ENCODE data around the gene NRSN1.

The NRSN1 gene

DNA sequence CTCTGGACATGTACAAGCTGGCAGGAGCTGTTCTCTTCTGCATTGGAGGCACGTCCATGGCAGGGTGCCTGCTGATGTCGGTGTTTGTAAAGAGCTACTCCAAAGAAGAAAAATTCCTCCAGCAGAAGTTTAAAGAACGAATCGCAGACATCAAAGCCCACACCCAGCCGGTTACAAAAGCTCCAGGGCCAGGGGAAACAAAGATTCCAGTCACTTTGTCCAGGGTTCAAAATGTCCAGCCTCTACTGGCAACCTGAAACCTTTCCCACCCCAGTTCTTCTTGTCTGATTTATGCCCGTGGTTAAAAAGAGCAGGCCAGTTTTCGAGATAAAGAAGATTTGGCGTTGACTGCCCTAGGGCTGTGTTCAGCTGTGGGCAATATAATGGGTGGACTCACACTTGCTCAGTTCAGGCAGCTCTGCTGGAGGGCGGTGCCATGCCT is 19.7 kb downstream of the NRSN1 start:
- no peak for DNase-seq

DNA sequence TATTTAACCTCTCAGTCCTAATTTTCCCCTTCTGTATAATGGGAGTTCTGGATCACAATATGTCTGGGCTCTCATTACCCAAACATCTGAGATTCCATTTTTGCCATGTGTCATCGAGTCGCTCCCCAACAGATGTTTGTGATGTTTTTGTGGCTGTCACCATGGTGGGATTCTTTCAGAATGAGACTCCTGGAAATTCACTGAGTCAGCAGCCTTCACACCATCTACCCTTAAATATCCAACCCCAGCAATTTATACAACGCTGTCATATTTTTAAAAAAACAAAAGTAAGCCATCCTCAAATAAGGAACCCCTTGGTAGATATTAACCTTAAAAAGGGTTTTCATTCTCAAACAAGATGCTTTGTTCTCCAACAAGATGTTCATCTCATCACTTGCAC is 20.9 kb downstream of the NRSN1 start:
- DNase-seq, result no peak

DNA sequence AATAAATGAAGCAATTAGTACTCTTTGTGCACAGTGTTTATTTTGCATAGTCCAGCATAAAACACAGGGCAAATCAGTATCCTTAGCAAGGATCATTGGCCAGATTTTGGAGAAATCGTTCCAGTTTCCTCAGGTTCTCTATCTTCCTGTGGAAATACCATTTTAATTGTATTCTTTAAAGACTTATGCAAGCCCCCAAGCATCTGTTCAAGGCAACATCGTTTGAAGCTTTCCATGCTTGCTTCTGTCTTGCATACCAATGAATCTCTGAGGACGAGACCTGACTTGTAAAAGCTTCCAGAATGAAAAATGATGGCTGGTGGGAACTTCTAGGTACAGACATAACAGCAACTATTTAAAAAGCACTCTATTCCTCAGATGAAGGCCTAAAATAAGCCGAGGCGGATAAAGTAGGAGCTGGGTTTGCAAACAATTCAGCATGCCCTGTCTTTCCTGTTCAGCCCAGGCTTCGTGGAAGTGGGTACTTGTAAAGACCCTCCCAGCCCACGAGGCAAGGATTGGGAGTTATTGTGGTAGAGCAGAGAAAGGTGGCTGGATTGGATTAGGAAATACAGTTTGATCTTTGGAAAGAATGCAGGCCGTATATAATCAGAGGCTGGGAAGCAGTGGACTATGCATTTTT is 21.6 kb downstream of the NRSN1 start:
- no peak for DNase-seq

DNA sequence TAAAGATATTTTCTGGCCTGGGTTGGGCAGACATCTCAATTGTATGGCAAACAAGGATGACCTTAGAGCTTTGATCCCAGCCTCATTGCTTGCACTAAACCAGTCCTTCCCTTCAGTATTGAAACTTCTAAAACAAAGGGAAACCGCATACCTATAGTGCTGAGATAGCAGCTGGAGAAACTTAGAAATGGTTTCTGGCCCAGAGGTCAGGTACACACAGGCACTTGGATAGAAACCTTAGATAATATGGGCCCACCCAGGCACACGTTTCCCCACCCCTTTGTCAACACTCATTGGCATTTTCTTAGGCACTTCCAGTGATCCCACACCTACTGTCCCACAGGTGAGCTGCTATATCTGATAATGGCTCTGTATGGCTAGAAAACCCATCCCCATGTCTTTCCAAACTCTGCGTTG is 22.1 kb downstream of the NRSN1 start:
- no peak for DNase-seq

DNA sequence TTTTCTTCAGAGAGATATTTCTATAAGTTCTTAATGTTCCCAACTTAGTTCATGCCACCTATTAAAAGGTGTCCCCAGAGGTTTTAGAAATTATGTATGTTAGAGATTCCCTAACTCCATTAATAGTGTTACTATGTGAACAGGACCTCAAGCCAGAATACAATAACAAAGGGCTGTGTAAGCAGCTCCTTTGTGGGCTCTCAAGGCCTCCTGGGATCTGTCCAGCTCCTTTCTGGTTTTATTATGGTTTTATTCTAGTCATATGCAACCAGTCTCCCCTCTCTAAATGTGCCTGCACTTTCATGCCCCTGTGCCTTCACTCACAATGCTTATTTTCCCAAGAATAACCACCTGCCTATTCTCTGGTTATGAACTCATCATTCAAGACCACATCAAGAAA is 22.7 kb downstream of the NRSN1 start:
- no peak for DNase-seq

DNA sequence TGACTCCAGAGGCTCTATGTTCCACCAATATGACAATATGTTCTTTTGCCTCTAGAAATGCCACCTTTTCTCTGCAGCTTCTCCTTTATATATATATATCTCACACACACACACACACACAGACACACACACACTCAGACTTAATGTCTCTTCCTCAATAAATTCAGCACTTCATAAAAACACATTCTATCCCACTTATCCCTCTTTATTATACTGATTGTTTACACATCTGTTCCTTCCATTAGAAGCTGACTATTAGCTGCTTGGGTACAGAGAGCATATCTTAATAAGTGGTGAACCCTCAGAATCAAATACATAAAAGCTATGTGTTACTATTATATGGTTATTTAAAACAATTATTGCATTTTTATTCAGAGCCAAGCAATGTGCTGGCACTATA is 23.3 kb downstream of the NRSN1 start:
- DNase-seq, result no peak

DNA sequence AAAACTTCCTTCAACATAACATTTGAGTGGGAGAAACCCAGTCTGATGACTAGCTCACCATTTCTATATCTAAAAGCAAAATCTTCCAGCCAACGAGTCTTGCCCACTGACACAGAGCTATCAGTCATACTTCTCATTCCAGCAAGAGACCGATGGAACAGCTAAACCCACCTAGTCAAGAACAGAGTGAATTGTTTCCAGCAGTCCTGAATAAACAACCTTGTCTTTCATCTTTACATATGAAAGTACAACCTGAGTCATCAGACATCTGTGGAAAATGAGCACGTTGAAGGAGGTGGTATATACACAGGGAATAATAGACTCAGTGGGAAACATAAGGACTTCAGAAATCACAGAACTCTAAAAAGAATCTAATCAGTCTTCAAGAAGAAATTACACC is 23.8 kb downstream of the NRSN1 start:
- no peak for DNase-seq

DNA sequence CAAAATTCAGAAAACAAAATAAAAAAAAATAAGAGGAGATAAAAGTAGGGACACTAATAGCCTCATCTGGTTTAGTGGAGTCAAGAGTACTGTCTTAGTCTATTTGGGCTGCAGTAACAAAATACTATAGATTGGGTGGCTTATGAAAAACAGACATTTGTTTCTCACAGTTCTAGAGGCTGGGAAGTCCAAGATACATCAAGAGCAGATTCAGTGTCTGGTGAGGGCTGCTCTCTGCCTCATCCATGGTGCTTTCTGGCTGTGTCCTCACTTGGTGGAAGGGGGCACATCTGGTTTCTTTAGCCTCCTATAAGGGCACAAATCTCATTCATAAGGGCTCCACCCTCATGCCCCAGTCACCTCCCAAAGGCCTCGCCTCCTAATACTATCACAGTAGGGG is 26.0 kb downstream of the NRSN1 start:
- DNase-seq, result no peak

DNA sequence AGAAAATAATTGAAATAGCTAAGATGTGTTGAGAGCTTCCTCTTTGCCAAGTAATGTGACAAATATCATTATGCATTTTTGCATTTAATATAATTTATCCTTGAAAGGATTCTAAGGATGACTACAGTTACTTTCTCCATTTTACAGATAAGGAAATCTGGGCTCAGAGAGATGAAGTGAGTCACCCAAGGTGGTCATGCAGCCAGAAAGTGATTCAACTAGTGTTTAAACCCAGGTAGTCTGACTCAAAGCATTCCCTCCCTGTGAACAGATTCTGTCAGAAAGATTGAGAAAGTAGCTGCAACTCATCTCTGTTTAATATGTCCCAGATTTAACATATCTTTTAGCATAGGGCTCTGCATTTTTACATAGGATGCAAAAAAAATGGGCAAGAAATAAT is 28.1 kb downstream of the NRSN1 start:
- DNase-seq, result no peak

DNA sequence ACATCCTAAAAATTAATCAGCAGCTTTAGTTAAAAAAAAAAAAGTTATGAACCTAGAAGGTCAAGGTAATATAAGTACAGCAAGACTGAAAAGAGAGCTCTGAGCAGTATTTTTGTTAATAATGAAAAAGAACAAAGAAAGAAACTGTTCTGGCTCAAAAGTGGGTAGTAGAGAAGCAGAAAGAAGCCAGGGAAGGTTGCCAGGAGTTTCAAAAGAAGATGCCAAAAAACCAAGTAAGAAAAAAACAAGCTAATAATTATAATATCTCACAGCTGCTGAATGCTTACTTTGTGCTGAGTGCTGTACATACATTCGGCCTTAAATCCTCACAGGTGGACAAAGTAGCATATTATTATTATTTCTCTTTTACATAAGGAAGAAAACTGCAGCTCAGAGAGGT is 31.9 kb downstream of the NRSN1 start:
- DNase-seq, result no peak

DNA sequence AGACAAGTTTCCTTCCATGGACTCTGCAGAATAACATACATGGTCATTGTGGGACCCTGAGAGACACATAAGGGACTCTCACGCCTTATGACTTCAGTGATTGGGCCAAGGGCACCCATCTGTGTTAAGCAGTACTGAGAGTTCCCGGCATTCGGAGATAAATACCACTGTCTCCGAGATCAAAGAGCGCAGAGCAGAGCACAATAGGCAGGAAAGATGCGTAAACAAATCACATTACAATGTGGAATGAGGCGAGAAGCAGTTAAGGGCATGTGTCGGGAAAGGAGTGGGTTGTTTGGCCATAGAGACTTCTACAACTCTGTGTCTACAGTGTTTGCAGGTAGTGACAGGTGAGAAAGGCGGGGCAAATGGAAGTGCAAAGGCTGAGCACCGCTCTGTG is 57.6 kb downstream of the NRSN1 start:
- no peak for DNase-seq

DNA sequence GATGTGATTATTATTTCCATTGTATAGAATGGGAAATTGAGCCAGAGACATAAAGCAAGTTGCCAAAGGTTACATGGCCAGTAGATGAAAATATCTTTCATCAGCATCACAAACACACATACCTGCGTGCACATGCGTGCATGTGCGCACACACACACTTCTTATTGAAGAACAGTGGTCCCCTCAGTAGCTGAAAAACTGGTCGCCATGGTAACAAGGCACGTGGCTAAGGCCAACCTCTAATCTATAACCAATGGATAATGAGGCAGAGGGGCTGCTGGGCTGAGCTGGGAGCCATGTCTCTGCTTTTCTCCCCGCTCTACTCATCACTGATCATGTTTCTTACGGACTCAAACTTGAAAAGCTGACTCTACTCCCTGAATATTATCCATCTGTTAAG is 60.3 kb downstream of the NRSN1 start:
- no peak for DNase-seq

DNA sequence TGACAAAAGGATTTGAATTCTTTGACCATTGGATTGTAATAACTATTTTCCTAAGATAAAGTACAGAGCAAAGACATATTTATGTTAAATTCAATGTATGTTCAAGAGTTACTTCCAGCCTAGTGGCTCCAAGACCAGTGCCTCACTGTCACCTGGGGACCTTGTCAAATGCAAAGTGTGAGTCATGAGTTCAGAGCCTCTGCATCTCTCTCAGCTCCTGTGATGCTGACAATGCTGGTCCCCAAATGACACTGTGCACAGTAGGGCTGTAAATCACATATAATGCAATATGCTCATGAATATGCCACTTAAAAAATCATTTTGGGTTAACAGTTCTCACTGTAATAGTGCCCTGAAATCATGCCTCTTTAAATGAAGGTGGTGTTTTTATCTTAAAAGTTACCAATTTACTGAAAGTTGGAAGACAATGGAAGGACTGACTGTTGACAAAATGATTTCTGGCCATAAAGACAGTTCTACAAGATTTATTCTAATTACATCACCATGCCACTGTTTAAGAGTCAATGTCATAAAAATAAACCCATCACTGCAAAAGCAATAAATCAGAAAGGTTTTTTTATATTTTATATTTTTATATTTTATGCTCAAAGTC is 62.1 kb downstream of the NRSN1 start:
- no peak for DNase-seq

DNA sequence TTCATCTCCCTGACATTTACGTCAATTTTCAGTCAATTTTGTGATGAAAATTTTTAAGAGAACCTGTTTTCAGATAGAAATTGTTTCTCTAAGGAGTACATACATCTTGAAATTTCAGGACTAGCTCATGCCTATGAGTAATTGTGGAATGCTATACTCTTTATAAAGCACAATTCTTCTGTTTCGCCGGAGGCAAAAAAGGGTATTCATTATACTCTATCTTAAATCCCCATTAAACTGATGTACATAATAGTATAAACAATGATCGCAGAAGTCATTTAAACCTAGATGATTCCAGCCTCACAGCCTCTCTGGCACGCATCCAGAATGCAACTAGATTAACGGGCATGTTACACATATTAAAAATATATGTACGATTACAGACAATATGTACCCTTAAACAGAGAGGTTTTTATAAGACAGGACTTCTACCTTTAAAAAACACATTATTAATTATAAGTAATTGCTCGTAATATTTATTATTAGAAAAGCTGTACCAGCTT is 62.6 kb downstream of the NRSN1 start:
- DNase-seq, result no peak

DNA sequence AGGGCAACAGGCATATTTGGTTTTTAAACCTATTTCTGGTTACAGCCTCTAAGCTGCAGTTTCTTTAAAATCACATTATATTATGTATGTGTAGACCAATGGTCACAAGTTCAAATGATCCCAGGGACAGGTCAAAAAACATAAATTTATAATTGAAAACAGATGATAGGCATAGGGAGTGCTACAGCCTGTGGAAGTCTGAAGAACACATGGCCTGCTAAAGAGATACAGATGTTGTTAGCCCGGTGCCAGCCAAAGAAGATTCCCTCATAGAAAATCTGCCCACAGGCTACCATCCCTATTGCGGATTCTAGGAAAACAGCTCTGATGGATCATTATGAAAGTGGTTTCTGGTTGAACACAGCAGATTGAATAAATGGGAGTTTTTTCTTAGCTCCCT is 65.3 kb downstream of the NRSN1 start:
- DNase-seq, result no peak

DNA sequence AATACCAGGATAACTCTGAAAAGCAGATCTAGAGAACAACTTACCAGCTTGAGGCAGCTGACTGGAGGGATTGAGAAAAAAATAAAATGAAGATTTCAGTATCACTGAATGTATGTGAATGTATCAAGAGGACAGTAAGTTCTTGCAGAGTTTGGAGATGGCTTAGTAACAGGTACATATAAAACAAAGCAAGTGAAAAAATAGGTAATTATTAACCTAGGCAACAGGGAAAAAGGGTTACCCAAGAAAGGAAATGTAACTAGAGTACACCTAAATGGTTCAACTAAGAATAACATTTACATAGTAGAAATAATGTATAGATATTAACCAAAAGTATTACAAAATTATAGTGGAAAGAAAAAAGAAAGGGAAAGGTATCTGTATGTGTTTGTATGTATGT is 67.3 kb downstream of the NRSN1 start:
- no peak for DNase-seq

DNA sequence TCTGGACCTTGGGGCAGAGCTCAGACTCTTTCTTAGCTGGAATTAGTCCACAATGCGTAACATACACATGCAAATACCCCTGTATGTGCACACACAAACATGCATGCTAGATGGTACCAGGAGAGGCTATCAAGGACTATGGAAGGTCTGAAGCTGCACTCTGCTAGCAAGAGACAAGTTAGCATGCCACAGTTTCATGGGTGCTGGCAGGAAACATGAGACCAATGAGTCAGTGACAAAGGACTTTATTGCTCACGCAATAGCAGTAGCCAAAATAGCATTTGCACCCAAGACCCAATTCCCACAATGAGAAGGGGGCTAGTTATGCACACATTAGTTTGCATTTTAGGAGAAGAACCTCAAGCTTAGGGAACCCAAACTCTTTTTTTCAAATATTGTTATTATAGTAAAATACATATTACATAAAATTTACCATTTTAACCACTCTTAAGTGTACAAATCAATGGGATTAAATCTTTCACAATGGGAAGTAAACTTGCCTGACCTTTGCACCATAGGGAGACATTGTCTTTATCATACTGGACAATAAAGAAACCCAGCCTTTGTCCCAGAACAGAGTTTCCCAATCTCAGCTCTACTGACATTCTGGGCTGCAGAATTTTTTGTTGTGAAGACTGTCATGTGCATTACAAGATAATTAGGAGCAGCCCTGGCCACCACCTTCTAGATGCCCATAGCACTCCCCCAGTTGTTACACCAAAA is 69.1 kb downstream of the NRSN1 start:
- DNase-seq, result no peak

DNA sequence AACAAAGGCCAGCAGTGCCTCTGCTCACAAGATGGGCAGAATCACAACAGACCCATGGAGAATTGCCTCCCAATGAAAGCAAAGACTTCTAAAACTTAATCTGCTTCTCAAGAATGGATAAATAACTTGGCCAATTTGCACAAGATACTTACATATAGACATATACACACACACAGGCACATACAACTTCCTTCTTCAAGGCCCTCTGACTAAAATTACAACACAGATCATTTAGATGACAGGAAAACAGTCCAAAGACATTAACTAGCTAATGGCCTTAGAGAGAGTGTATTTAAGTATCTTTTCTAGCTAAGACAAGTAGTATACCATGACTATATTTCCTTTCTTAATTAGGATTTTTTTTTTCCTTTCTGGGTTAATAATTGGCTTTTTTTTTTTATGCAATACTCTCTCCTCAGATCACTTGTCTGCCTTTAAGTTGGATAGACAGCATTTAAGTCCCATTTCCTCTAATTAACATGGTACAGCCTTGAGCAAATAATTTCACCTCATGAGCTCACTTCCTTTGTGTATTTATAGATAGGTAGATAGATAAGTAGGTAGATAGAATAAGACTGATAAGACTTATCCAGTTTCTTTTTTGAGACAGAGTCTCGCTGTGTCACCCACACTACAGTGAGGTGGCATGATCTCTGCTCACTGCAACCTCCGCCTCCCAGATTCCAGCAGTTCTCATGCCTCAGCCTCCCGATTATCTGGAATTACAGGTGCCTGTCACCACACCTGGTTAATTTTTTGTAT is 70.0 kb downstream of the NRSN1 start:
- DNase-seq, result no peak

Measured in NCI-H774 (cell line).